ENCODE data around the gene SBNO1. TPM values are rescaled to one million over a fixed set of nuclear protein-coding genes. Genes with fewer than 3 reads are reported as not detected.
"Not testable (repeated sequence)": the region's sequence is repeated elsewhere in the genome, so short reads cannot be mapped to it uniquely, and the experiment has no call there.

SBNO1 gene
- total RNA-seq, 2 experiments from 2014 or later, result 44.3 to 45.4 TPM

GRCh38 chr12:123254853-123255446 is 109.7 kb downstream of the SBNO1 start:
- Mint-ChIP-seq H3K9me3 (no peaks in the 10 kb centered on the region), H3K27me3 (no peaks in the 10 kb centered on the region), H3K36me3 (ENCODE audit: low read depth) (peaks cover 48% of the 10 kb centered on the region), H3K27ac (peak overlapping the region; percentile 82), H3K4me1 (ENCODE audit: low read depth) (peaks cover 37% of the 10 kb centered on the region), H3K4me3 (no peak overlapping the region)
- ChIA-PET POLR2A (no interaction called here), CTCF (interaction anchor here (1.0 kb wide), 1 partner anchor 17 kb away, joined by 4 read pairs; no protein-coding TSS in a partner anchor)
- intact Hi-C loops (cut with micrococcal nuclease), result no loop called here
- ATAC-seq (peak; percentile 49), DNase-seq (no peak)
- no peak for TF ChIP-seq CTCF (IDR thresholded peaks at IDR 0.05)

DNA sequence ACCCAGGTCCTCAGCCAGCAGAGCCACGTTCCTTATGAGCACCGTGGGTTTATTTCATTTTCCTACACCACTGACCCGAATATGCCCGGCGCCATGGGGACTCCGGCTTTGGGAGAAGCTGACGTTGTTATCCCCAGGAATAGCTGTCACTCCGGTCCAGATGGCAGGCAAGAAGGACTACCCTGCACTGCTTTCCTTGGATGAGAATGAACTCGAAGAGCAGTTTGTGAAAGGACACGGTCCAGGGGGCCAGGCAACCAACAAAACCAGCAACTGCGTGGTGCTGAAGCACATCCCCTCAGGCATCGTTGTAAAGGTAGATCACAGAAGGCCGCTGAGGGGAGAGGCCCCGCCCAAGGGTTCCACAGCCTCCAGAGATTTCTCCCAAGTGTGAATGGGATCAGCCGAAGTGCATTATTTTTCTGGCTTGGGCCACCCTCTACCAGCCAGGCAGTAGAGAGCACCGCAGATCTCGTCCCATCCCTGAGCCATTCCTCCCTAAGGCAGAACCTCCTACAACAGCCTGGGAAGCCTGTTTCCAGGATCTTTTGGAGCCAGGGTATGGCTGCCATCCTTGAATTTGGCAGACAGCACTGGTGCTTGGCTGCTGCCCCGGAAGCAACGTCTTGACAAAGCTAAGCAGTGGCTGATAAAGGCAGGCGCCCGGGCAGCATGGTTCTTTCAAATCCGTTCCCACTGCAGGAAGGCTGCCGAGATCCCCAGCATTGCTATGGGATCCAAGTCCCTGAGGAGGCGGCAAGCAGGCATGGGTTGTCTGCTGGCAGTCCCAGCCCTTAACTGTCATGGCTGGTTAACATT is 110.8 kb downstream of the SBNO1 start:
- no peak for ATAC-seq
- no peaks in the 10 kb centered on the region for H3K27me3 Mint-ChIP-seq
- intact Hi-C loops (cut with micrococcal nuclease), result no loop called here
- no peak overlapping the region for H3K4me3 Mint-ChIP-seq
- H3K36me3 Mint-ChIP-seq (ENCODE audit: low read depth), result peaks cover 48% of the 10 kb centered on the region
- H3K9me3 Mint-ChIP-seq, result no peaks in the 10 kb centered on the region
- peaks cover 38% of the 10 kb centered on the region for H3K4me1 Mint-ChIP-seq (ENCODE audit: low read depth)
- ChIA-PET POLR2A (interaction anchor here (1.6 kb wide), 1 partner anchor 16 kb away, joined by 3 read pairs; no protein-coding TSS in a partner anchor), CTCF (interaction anchor here (1.0 kb wide), 1 partner anchor 16 kb away, joined by 3 read pairs; no protein-coding TSS in a partner anchor)
- TF ChIP-seq CTCF (IDR thresholded peaks at IDR 0.05), result no peak
- no peak for DNase-seq
- H3K27ac Mint-ChIP-seq, result no peak overlapping the region

- peaks cover 47% of the 10 kb centered on the region for H3K4me1 Mint-ChIP-seq (ENCODE audit: low read depth)
- DNase-seq; intact Hi-C loops (cut with micrococcal nuclease); H3K9me3 Mint-ChIP-seq; H3K4me3 Mint-ChIP-seq; H3K27me3 Mint-ChIP-seq; ATAC-seq; H3K27ac Mint-ChIP-seq: not testable (repeated sequence)
- ChIA-PET CTCF (interaction anchor here (6.0 kb wide), 1 partner anchor 14 kb away, joined by 40 read pairs; no protein-coding TSS in a partner anchor), POLR2A (interaction anchor here (1.6 kb wide), 1 partner anchor 14 kb away, joined by 3 read pairs; no protein-coding TSS in a partner anchor)
- peaks cover 59% of the 10 kb centered on the region for H3K36me3 Mint-ChIP-seq (ENCODE audit: low read depth)
These were observed 112.3 kb downstream of the SBNO1 start for GRCh38 chr12:123252365-123252764.

- CTCF ChIA-PET, result interaction anchor here (0.9 to 6.0 kb wide), 2 partner anchors 13 to 18 kb away, joined by 3 to 40 read pairs; no protein-coding TSS in a partner anchor
- Mint-ChIP-seq H3K27me3 (no peaks in the 10 kb centered on the region), H3K4me1 (ENCODE audit: low read depth) (peaks cover 53% of the 10 kb centered on the region), H3K4me3 (no peak overlapping the region), H3K36me3 (ENCODE audit: low read depth) (peaks cover 59% of the 10 kb centered on the region), H3K9me3 (peaks cover 6% of the 10 kb centered on the region), H3K27ac (peak overlapping the region; percentile 56)
- no peak for TF ChIP-seq CTCF (IDR thresholded peaks at IDR 0.05)
- POLR2A ChIA-PET, result interaction anchor here (0.9 to 1.0 kb wide), 3 partner anchors 13 to 19 kb away, joined by 3 to 6 read pairs (median 4); partner anchors contain the start of genes MPHOSPH9 and MTRFR
- no peak for ATAC-seq
- intact Hi-C loops (cut with micrococcal nuclease), result no loop called here
- no peak for DNase-seq
These were observed 113.1 kb downstream of the SBNO1 start for GRCh38 chr12:123251403-123252076.

Data from activated CD8-positive, alpha-beta T cell treated with anti-CD3 and anti-CD28 coated beads for 36 hours (primary cell).